GM12874 (cell line): Measurements from ENCODE around the gene SMC6.

Source experiments
- TF ChIP-seq, protein P1 (sequence below): IDR thresholded peaks from 2 replicates; pipeline ENCODE4 v1.5.1; 2011; ENCODE audit warnings: low read depth, mild to moderate bottlenecking, control low read depth, low read length, moderate library complexity; ENCODE audit not compliant: insufficient read depth

SMC6 gene

DNA sequence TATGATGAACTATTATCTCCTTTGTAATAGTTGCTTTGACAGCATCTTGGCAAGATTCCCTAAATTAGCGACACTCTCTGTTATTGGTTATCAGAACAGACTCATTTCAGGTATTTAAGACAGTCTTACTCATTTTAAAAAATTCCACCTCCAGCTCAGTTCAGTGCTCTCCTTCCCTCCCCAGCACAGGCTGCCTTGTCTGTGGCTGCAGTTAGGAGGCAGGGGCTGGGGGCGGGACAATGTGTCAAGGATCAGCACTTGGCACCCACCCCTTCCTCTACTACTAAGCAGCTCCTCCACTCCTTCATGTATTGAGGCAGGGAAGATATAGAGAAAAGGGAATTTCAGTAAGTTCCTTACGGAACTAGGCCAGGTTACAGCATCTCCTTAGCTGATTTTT is 128.2 kb downstream of the SMC6 start:
- TF ChIP-seq, protein P1, sequence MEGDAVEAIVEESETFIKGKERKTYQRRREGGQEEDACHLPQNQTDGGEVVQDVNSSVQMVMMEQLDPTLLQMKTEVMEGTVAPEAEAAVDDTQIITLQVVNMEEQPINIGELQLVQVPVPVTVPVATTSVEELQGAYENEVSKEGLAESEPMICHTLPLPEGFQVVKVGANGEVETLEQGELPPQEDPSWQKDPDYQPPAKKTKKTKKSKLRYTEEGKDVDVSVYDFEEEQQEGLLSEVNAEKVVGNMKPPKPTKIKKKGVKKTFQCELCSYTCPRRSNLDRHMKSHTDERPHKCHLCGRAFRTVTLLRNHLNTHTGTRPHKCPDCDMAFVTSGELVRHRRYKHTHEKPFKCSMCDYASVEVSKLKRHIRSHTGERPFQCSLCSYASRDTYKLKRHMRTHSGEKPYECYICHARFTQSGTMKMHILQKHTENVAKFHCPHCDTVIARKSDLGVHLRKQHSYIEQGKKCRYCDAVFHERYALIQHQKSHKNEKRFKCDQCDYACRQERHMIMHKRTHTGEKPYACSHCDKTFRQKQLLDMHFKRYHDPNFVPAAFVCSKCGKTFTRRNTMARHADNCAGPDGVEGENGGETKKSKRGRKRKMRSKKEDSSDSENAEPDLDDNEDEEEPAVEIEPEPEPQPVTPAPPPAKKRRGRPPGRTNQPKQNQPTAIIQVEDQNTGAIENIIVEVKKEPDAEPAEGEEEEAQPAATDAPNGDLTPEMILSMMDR = no peak

DNA sequence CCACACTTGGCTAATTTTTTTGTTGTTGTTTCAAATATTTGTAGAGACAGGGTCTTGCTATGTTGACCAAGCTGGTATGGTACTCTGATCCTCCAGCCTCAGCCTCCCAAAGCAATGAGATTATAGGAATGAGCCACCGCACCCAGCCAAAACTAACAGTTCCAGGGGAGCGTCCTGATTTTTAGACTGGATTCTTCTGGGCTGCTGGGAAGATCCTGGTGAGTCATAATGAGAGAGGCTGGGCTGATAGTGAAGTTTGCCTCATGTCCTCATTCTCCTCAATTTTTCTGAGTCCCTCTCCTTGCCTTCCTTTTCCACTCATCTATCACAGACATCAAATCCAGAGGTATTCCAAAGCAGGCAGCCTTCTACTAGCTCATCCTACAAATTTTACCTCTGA is 131.8 kb downstream of the SMC6 start:
- TF ChIP-seq, protein P1 = no peak

DNA sequence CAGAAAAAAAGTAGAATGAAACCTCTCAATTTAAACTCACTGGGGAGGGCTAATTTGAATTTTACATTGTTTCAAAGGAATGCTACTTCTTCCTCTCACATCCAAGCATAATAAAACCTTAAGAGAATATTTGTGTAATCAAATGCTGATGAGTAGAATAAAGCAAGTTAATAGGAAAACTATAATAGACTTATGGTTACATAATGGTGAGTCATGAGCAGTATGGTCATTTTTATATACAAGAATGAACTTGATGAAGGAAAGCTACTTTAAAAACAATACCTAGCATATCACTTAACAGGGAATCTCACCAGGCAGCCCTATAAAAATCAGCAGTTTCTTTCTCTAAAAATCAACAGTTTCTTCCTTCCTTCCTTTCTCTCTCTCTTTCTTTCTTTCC is 132.8 kb downstream of the SMC6 start:
- TF ChIP-seq, protein P1 = no peak

DNA sequence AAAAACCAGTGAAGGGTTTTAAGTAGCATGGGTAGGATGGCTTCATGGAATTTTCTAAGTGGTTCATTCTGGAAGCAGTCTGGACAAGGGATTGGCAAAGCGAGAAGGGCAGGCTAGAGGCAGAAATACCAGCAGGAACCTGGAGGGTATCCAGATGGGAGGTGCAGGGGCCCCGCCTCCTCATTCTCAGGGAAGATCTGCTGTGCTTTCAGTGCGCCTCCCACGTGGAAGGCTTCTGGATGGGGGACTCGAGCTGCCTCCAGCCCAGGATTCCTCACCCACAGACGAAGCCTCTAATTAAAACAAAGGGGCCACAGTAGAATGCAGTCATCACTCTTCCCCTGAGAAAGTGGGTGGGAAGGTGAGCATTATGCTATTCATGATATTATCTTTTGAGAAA is 133.3 kb downstream of the SMC6 start:
- TF ChIP-seq, protein P1 = no peak

DNA sequence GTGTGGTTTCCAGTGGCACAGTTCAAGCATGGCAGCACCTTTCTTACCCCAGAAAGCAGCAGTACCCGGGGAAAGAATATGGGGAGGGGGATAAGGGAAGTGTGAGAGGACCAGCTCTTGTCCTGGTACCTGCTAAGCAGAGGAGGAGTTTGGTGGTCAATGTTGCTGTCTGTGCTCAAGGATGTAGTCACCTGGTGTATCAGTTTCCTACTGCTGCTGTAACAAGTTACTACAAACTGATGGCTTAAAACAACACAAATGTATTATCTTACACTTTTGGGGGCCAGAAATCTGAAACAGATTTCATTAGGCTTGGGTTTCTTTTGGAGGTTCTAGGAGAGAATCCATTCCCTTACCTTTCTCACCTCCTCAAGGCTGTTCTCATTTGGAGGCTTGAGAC is 135.7 kb downstream of the SMC6 start:
- TF ChIP-seq, protein P1 = no peak

GRCh38 chr2:17617516-17617915 is 136.1 kb downstream of the SMC6 start:
- TF ChIP-seq, protein P1 = no peak

DNA sequence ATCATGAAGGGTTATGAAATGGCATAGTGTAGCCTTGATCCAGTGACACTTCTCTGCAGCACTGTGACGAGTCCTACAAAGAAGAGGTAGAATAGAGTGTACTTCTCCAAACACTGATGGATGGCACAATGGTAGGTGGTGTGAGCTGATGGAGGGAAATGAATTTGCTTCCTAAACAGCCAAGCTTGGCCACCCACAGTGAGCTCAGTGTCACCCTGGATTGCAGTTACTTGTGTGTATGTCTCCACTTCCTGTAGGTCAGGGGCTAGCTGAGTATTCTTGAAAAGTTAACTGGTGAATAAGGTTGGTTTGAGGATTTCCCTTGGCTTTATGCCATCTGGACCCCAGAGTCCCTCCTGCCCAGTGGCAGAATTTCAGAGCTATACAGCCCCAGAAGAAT is 137.2 kb downstream of the SMC6 start:
- TF ChIP-seq, protein P1 = no peak

- TF ChIP-seq, protein P1 = no peak
Observed at GRCh38 chr2:17615728-17616351, 137.8 kb downstream of the SMC6 start.
